Hepatocyte (in vitro differentiated cells): ENCODE results near the gene SLC4A8.

Experiments
- EZH2 ChIP-seq: fragments of 200-600 bp; sonication (generic); IDR thresholded peaks from 2 replicates; pipeline ENCODE4 v1.6.1; 2016; ENCODE audit warnings: antibody characterized with exemption, mild to moderate bottlenecking, borderline replicate concordance
- EZH2phosphoT487 ChIP-seq: fragments of 200-600 bp; sonication (generic); IDR thresholded peaks from one replicate; pipeline ENCODE4 v1.6.1; 2018; ENCODE audit warnings: antibody characterized with exemption, mild to moderate bottlenecking, low read depth, moderate library complexity; ENCODE audit not compliant: unreplicated experiment, severe bottlenecking
- TF ChIP-seq, protein P1 (sequence below): fragments of 200-600 bp; sonication (generic); IDR thresholded peaks from 2 replicates; pipeline ENCODE4 v1.5.1; 2016; ENCODE audit warnings: antibody characterized with exemption, mild to moderate bottlenecking; ENCODE audit not compliant: poor library complexity

DNA sequence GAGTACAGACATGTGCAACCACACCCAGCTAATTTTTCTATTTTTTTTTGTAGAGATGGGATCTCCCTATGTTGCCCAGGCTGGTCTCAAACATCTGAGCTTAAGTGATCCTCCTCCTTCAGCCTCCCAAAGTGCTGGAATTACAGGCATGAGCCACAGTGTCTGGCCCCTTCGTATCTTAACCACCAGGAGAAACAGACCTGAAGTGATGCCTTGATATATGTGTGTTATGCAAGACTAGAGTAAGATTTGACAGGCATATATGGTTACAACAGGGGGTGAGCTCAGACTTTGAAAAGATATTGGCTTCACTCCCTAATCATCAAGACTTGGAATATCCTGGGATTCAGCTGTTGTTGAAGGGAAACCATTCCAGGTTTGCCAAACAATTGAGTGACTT, 22.7 kb upstream of the SLC4A8 start:
- TF ChIP-seq, protein P1, sequence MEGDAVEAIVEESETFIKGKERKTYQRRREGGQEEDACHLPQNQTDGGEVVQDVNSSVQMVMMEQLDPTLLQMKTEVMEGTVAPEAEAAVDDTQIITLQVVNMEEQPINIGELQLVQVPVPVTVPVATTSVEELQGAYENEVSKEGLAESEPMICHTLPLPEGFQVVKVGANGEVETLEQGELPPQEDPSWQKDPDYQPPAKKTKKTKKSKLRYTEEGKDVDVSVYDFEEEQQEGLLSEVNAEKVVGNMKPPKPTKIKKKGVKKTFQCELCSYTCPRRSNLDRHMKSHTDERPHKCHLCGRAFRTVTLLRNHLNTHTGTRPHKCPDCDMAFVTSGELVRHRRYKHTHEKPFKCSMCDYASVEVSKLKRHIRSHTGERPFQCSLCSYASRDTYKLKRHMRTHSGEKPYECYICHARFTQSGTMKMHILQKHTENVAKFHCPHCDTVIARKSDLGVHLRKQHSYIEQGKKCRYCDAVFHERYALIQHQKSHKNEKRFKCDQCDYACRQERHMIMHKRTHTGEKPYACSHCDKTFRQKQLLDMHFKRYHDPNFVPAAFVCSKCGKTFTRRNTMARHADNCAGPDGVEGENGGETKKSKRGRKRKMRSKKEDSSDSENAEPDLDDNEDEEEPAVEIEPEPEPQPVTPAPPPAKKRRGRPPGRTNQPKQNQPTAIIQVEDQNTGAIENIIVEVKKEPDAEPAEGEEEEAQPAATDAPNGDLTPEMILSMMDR = no peak
- TF ChIP-seq EZH2 (no peak), EZH2phosphoT487 (no peak)
